Pancreas (tissue), 10 donors: ENCODE measurements around the gene ITIH2. TPM values are rescaled to one million over a fixed set of nuclear protein-coding genes. Genes with fewer than 3 reads are reported as not detected.
A peak's percentile ranks its signal among the peaks of the same experiment; 100 is the strongest.

Source experiments
- ATAC-seq, 4 donors: fragments of 200-7000 bp; cut with Tn5 transposase; one replicate each; pipeline versions ENCODE4 v1.8.0 to v1.9.1; 2020; ENCODE audit warnings: mild to moderate bottlenecking in 4 of 4, moderate library complexity in 4 of 4
- DNase-seq, 6 donors: peaks; one replicate each; pipeline ENCODE4 v3.0.0-alpha.2; 2020
- FAIRE-seq: peaks from 2 replicates; lab custom pipeline; 2012; peaks lifted over from hg19 to GRCh38; lab: Jason Lieb, UNC
- H3K27ac ChIP-seq, 4 donors: fragments of 200-600 bp; sonication (generic); 1 replicate in 3 of 4; 2 replicates in 1 of 4; pipeline versions ENCODE4 v1.5.0 to v1.8.0; 2020
- H3K27me3 ChIP-seq, 4 donors: fragments of 200-600 bp; one replicate each; pipeline ENCODE4 v1.8.0; 2021
- H3K36me3 ChIP-seq, 3 donors: fragments of 200-600 bp; sonication (generic) in 1 of 3; one replicate each; pipeline versions ENCODE4 v1.5.0 to v1.8.0; 2020 to 2021
- H3K4me1 ChIP-seq, 3 donors: fragments of 200-600 bp; one replicate each; pipeline ENCODE4 v1.8.0; 2021
- H3K4me3 ChIP-seq, 4 donors: fragments of 200-600 bp; sonication (generic) in 2 of 4; one replicate each; pipeline versions ENCODE4 v1.5.0 to v1.8.0; 2020 to 2021
- H3K9me3 ChIP-seq, 4 donors: fragments of 200-600 bp; one replicate each; pipeline ENCODE4 v1.8.0; 2021
- WGBS, 2 donors: extraction: QIAGEN DNeasy Blood & Tissue Kit; methylation state at CpG; one replicate each; pipeline ENCODE4 v1.1.7; 2013; 5-methylcytosine and 5-hydroxymethylcytosine counted together
- intact Hi-C, 3 donors: fragments of 100-400 bp; cut with DNase I; formaldehyde crosslinking; loops; one replicate each; pipeline versions ENCODE4 v1.11.1 to v1.14.2; 2022
- polyA plus RNA-seq, 2 donors: library from polyadenylated mRNA; stranded (reverse); fragments of 200-250 nt; gene quantifications; one replicate each; pipeline ENCODE4 v1.2.3, GENCODE V29; 2013
- total RNA-seq, 6 donors: library from RNA; stranded (reverse); fragmentation: NEBNext Ultra II Directional in 4 of 6; extraction: Animal tissue kit (Norgen Biotek cat#: 25700) in 4 of 6; gene quantifications; one replicate each; pipeline versions ENCODE4 v1.2.1 to v1.2.4, GENCODE V29; 2021 to 2023
- TF ChIP-seq, protein P1 (sequence below), 4 donors: fragments of 200-600 bp; sonication (generic) in 3 of 4; IDR thresholded peaks; one replicate each; pipeline versions ENCODE4 v1.5.0 to v1.8.0; 2021; ENCODE audit warnings: antibody characterized with exemption in 4 of 4
- donor health status: healthy with polysubstance abuse.
- donor health status: DM: no; HTN: no; CAD: no; lungs with moderate emphysema.
- donor health status: DM: no; HTN: no; CAD: no.
- donor health status: control.
- donor health status: control.
- donor health status: Bipolar disorder and iron deficiency.
- donor health status: DM: yes; HTN: yes; CAD: no.
- donor health status: DM: no; HTN: no; CAD: no.
- donor health status: DM: no; HTN: no; CAD: no.
- donor health status: DM: yes; HTN: yes; CAD: no.

Gene ITIH2
- total and polyA plus RNA-seq, 8 donors: 0.14 to 1.8 (median 0.98) TPM; not detected in 3

DNA sequence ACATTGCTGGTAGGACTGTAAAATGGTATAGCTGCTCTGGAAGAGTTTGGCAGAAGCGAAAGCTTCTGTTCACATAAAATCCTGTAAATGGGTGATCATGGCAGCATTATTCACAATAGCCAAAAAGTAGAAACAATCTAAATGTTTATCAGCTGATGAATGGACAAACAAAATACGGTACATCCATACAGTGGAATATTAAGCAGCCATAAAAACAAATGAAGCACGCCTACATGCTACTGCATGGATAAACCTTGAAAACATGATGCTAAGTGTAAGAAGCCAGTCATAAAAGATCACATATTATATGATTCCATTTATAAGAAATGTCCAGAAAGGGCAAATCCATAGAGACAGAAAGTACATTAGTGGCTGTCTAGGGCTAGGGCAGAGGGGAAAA lies 52.0 kb downstream of the ITIH2 start:
- no peak for ATAC-seq
- Histone ChIP-seq H3K4me3 (no peak overlapping the region), H3K27me3 (no peaks in the 10 kb centered on the region), H3K4me1 (peaks cover 0 to 3% (median 0%) of the 10 kb centered on the region in 3 donors), H3K27ac (no peak overlapping the region), H3K9me3 (no peaks in the 10 kb centered on the region), H3K36me3 (peaks cover 6 to 17% (median 14%) of the 10 kb centered on the region in 3 donors)
- intact Hi-C loops: no loop called here
- FAIRE-seq: no peak
- 97 to 99% methylated on average over 3 of the region's 3 CpGs for WGBS, 2 donors
- no peak for DNase-seq
- TF ChIP-seq, protein P1, sequence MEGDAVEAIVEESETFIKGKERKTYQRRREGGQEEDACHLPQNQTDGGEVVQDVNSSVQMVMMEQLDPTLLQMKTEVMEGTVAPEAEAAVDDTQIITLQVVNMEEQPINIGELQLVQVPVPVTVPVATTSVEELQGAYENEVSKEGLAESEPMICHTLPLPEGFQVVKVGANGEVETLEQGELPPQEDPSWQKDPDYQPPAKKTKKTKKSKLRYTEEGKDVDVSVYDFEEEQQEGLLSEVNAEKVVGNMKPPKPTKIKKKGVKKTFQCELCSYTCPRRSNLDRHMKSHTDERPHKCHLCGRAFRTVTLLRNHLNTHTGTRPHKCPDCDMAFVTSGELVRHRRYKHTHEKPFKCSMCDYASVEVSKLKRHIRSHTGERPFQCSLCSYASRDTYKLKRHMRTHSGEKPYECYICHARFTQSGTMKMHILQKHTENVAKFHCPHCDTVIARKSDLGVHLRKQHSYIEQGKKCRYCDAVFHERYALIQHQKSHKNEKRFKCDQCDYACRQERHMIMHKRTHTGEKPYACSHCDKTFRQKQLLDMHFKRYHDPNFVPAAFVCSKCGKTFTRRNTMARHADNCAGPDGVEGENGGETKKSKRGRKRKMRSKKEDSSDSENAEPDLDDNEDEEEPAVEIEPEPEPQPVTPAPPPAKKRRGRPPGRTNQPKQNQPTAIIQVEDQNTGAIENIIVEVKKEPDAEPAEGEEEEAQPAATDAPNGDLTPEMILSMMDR (IDR thresholded peaks at IDR 0.05): no peak

DNA sequence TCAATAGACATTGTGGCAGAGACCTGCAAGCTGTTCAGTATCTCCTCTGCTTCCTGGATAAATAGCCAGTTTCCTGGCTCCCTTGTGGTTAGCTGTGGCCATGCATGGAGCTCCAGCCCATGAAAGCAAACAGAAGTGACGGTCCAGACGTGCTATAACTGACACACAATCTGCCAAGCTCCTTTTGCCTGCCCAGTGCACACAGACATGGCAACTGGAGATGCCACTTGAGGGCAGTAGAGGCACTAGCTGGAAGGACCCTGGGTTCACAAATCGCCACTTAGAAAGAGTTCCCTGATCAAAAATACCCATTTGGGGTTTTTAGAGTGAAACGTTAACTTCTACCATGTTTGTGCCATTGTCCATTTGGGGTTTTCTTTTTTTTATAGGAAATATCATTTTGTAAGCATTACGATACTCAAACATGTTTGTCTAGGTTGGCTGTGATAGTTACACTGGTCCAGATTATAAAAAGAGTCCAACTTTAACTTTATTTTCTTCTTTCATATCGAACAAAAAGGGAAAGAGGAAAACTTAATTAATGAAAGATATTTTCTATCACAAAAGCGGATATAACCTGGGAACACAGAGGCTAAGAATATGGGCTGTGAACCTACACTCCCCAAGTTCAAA lies 53.4 kb downstream of the ITIH2 start:
- peak in 4 of 6 donors; percentile 26 to 58 (median 36) for DNase-seq
- no peak for FAIRE-seq
- ATAC-seq: peak; percentile 81 to 94 (median 90)
- Histone ChIP-seq H3K36me3 (peaks cover 6 to 24% (median 18%) of the 10 kb centered on the region in 3 donors), H3K27me3 (no peaks in the 10 kb centered on the region), H3K4me3 (no peak overlapping the region), H3K27ac (no peak overlapping the region), H3K9me3 (no peaks in the 10 kb centered on the region), H3K4me1 (peaks cover 0 to 9% (median 0%) of the 10 kb centered on the region in 3 donors)
- 35 to 44% methylated on average over 7 of the region's 7 CpGs for WGBS, 2 donors
- intact Hi-C loops: no loop called here
- TF ChIP-seq, protein P1 (IDR thresholded peaks at IDR 0.05): peak; percentile 18 to 51 (median 34)

DNA sequence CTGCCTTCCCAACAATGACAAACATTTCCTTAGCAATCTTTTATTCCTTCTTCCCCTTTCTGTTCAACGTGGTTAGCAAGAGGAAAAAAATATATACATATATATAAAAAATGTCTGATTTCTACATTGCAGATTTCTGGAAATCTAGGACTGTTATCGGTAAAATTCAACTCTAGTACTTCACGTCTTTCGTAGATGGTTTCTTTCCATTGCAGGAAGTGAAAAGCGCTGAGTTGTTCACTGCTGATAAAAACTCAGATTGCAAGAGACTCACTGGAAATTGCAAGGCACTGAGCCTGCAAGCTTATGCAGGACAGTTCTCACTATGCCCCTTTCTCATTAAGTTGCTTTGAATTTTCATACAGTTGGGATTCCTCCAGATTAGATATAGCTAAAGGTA lies 60.8 kb downstream of the ITIH2 start:
- TF ChIP-seq, protein P1 (IDR thresholded peaks at IDR 0.05): no peak
- intact Hi-C loops: no loop called here
- Histone ChIP-seq H3K4me3 (no peak overlapping the region), H3K9me3 (no peaks in the 10 kb centered on the region), H3K36me3 (peaks cover 3 to 65% (median 29%) of the 10 kb centered on the region in 3 donors), H3K27me3 (no peaks in the 10 kb centered on the region), H3K4me1 (peaks cover 0 to 9% (median 0%) of the 10 kb centered on the region in 3 donors), H3K27ac (no peak overlapping the region)
- WGBS, 2 donors: 83 to 85% methylated on average over 5 of the region's 5 CpGs
- FAIRE-seq (no peak), ATAC-seq (no peak), DNase-seq (no peak)

DNA sequence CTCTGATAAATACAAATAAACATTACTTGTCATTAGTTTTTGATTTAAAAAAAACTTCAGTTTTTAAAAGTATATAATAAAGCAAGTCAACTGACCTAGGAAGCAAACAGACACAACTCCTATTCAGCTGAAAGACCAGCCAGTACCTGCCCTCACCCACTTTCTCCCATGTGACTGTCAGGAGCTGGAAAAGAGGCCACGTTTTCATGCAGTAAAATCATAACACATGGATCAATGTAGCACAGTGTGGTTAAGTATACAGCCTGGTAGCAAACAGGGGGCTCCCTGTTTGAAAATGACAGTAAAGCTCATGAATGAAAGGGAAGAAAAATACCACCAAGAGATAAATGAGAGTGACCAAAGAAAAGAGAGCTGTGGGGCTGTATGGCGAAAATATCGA lies 63.1 kb downstream of the ITIH2 start:
- ATAC-seq: no peak
- no peak for DNase-seq
- Histone ChIP-seq H3K36me3 (peaks cover 0 to 66% (median 27%) of the 10 kb centered on the region in 3 donors), H3K4me1 (no peaks in the 10 kb centered on the region), H3K27ac (no peak overlapping the region), H3K9me3 (no peaks in the 10 kb centered on the region), H3K27me3 (no peaks in the 10 kb centered on the region), H3K4me3 (no peak overlapping the region)
- 87% methylated on average over 3 of the region's 3 CpGs for WGBS, 2 donors
- no peak for FAIRE-seq
- intact Hi-C loops: no loop called here
- TF ChIP-seq, protein P1 (IDR thresholded peaks at IDR 0.05): no peak

DNA sequence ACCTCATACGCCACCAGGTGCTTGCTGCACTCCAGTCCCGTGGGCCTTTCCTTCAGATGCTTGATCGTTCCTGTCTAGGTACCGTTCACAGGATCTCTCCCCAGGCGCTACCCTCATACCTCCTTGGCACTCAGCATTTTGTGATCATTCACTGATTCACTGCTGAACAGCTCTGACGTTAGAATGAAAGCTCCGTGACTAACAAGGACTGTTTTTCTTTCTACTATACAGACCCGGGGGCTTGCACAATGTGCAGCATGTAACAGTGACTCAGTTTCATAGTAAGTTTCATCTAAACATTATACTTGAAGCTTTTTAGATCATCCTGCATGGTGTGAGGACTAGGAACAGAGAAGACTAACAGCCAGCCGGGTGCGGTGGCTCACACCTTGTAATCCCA lies 64.1 kb downstream of the ITIH2 start:
- Histone ChIP-seq H3K27ac (no peak overlapping the region), H3K27me3 (no peaks in the 10 kb centered on the region), H3K4me1 (no peaks in the 10 kb centered on the region), H3K36me3 (peaks cover 0 to 63% (median 22%) of the 10 kb centered on the region in 3 donors), H3K4me3 (no peak overlapping the region), H3K9me3 (no peaks in the 10 kb centered on the region)
- intact Hi-C loops: no loop called here
- TF ChIP-seq, protein P1 (IDR thresholded peaks at IDR 0.05): no peak
- WGBS, 2 donors: 93 to 94% methylated on average over 10 of the region's 10 CpGs
- no peak for FAIRE-seq
- no peak for DNase-seq
- no peak for ATAC-seq
